GOT3 (cell line): ENCODE measurements around the gene ST8SIA3.

Source experiments
- DNase-seq: peaks from one replicate; lab custom pipeline; 2025; ENCODE audit warnings: mixed read lengths; lab: John Stamatoyannopoulos, UW

Gene ST8SIA3, protein sequence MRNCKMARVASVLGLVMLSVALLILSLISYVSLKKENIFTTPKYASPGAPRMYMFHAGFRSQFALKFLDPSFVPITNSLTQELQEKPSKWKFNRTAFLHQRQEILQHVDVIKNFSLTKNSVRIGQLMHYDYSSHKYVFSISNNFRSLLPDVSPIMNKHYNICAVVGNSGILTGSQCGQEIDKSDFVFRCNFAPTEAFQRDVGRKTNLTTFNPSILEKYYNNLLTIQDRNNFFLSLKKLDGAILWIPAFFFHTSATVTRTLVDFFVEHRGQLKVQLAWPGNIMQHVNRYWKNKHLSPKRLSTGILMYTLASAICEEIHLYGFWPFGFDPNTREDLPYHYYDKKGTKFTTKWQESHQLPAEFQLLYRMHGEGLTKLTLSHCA

DNA sequence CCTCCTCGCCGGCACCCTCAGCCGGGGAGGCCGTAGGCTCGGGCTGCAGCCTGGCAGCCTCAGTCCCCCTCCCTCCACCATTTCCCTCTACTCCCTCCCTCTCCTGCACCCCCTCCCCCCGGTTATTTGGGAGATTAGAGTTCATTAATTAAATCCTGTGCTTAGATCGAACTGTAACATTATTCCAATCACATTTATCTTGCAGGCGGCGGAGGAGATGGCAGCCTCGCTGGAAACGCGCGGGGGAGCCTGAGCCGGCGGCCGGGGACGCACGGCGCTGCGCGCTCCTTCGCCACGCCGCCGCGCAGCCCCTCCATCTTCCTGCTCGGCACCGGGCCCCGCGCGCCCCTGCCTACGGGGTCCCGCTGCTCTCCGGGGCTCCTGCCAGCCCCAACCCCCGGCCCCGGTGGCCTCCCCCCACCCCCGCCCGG is at the start of gene ST8SIA3:
Gene ST8SIA3, plus strand, starts transcription at position 287 of the 431 bp plus-strand sequence. CDS start 290 bp downstream, outside the sequence.
- no peak for DNase-seq

DNA sequence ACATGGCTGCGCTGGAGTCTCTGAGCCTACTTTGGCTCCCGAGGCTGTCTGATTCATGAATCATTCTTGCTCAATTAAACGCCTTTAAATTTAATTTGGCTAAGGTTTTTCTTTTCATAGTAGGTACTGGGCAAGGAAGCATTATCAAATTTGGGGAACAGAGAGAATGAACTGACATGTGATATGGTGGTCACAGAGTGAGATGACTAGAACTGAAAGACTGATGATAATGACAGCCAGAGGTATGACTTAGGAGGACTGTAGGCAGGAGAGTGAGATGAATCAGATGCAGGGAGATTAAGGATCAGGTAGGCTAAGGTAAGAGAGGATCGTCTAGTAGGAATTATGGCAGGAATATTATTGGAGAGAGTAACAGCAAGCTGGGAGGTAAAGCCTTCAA is 40.9 kb upstream of the ST8SIA3 start:
- DNase-seq = no peak

DNA sequence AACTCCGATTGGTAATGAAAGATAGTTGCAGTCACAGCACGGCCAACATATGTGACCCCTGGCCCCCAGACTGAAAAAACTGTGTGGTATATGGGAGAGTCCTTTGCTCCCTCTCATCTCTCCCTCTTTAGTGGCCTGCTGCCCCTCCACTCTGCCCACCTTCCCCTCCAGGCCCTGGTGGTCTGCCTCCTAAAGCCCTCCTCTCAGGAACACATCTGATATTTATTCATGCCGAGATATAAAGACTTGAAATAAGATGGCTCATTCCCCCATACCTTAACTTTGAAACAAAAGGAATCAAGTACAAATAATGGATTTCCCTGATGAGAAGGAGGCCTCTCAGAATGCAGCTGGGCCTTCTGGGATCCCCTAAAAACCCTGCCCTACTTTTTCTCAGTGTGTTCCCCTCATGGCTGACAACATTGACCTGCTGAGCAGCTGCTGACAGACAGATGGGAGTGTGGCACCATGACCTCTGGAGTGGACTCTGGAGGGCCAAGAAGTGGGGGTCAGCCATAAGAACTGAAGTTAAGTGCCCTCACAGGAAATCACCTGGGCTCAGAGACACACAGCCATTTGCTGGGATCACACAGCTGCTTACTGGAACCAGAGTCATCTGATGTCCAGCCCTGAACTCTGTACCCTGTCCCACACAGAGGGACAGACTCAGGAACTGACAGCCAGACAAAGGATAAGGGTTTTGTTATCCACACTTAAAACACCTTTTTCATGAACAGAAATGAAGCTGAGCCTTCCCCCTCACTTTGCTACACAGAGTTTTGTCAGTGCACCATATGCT is 39.8 kb upstream of the ST8SIA3 start:
- no peak for DNase-seq

DNA sequence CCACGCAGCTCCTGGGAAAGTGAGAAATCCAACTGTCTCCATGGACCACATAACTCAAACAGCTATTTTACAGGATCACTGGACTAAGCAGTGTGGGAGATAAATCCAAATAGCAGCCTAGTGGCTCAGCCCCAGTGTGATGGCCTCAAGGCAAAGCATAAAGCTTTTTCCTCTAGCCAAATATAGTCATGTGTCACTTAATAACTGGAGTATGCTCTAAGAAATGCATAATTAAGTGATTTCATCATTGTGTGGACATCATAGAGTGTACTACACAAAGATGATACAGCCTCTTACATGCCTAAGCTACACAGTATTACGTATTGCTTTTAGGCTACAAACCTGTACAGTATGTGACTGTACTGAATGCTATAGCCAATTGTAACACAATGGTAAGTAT is 31.8 kb upstream of the ST8SIA3 start:
- no peak for DNase-seq

DNA sequence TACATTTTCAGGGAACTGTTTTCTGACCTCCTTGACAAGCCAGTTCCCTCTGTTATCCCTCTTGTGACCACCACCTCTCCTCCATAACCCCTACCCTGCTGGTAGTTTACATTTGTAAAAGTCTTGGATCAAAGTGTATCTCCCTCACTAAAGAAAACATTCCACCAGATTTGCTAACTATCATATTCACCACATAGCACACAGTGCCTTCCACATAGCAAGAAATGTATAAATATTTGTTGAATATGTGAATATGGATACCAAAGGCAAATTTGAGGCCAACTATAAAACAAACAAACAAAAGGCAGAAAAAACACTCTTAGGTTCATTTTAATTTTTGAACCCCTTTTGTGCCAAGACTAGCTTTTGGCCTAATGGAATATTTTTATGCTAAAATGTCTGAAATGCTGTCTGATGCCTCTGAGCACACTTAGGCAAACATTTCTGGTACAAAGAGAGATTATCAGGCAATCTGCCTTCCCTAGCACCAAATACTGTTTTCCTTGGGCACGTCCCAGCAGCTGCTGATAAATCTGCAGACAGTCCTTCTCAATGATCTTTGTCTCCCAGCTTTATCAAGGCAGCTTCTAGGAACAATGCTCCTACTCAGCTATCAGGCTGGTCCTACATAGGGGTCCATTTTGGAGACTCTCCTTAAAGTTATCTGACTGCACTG is 26.7 kb upstream of the ST8SIA3 start:
- no peak for DNase-seq

DNA sequence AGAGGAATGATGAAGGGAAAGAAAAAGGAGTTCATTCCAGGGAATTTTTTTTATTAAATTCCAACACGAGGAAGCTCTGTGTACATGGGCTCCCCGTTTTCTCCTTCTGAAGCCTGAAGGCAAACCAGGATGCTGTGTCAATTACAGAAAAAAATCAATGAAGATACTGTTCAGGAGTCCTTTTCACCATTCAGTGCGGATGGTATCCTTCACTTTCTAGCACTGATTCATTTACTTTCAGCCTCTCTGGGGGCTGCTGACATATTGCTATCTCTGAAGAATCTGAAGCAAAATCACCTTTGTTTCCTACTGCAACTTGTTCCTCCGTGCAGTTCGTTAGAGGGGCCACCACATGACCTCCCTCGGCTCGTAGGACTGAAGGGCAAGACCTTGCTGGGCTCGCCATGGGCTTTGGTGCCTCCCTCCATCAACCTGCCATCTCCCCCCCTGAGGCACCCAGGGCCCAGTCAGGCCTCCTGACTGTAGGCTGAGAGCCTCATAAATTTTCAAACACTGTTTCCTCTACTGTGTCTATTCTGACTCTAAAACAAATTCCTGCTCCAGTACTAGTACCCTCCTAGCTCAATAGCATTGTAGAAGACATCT is 25.5 kb upstream of the ST8SIA3 start:
- no peak for DNase-seq

DNA sequence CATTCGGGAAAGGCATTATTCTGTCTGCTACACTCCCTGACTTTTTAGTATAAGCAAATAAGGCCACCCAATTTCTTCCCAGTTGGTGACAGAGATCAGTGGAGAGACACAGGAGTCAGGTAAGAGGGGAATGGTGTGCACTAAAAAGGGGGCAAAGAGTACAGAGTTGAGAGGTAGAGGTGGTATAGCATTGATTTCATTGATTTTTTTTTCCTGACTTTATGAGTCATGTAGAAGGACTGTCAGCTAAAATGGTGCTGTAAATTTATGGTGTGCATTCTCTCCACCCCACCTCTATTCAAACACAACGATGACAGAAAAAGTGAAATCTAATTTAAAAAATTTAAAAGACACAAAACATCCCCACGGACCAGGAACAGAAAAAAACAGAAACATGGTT is 23.7 kb upstream of the ST8SIA3 start:
- DNase-seq = no peak

DNA sequence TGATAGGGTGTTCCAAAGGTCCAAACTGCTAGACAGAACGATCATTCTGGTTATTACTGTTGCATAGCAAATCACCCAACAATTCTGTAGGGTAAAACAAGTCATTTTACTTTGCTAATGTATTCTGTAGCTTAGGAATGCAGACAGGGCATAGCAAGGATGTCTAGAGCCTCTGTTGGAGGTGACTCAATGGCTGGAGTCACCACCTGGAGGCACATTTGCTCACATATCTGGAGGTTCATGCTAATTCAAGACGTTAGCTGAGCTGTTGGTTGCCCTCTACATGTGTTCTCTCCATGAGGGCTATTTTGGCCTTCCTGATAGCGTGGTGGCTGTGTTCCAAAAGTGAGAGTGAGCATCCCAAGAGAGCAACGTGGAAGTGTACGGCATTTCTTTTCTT is 22.5 kb upstream of the ST8SIA3 start:
- DNase-seq = no peak

DNA sequence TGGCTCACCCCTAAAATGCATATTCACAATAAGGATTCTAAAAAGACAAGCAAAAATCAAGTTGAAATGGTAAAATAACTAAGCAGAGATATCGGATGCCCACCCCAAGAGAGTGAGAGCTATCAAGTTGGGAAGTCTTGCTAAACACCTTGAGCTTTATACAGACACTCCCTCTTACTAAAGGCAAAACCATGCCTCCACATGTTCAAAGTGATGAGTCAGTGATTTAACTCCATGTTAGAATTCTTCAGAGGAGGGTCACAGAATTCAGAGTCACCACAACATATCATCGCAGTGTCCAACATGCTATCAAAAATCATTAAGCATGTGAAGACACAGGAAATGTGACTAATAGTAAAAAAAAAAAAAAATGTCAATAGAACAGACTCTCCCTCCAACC is 20.6 kb upstream of the ST8SIA3 start:
- DNase-seq = no peak

DNA sequence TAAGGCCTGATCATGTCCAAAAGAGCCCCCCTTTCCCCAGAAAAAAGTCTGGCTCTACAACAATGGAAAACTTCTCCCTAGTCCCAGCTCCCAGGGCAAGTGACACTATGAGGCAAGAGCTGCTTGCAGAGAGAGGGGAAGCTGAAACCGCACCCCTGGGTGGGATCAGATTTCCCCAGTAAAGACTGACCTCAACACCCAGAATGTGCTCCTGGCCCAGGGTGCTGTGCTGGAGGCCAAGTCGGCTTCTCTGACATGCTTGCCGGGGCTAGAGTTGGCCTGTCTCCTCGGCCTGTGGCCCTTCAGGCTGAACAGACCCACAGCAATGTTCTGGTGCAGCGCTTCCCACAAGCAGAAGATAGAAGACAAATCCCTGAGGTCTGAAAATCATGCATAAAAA is 18.4 kb upstream of the ST8SIA3 start:
- no peak for DNase-seq

DNA sequence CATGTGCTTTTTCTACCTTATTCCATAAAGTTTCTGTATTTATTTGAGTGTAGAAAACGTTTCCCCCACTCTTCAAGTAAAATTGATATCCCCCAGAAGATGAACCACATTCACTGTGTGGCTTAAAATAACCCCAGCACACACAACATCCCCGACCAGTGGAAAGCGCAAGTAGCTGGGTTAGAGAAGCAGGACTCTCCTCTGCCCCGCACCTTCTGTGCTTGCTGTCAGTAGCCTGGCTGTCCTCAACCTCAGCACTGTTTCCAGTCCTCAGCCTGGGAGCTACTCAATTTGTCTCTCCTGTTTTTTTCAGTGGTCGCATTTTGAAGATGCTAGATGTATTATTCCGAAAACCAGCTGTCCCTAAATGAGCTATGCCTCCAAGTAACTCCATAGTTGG is 18.0 kb upstream of the ST8SIA3 start:
- no peak for DNase-seq

DNA sequence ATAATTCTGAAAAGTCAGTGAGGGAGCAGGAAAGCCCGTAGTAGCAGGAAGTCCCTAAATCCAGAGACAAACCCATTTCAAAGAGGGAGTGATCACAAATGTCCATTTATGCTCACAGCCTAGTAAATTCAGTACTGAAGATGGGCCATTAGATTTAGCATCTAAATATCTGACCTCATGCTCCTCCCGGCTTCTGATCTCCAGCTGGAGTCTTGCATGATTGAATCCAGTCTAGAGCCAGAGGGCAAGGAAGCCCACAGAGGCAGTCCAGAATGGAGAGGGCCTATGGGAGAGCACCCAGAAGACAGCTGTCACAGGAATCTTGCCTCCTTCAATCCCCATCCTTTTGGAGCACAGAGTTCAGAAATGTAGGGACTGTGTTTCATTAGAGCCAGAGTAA is 16.0 kb upstream of the ST8SIA3 start:
- DNase-seq = no peak

DNA sequence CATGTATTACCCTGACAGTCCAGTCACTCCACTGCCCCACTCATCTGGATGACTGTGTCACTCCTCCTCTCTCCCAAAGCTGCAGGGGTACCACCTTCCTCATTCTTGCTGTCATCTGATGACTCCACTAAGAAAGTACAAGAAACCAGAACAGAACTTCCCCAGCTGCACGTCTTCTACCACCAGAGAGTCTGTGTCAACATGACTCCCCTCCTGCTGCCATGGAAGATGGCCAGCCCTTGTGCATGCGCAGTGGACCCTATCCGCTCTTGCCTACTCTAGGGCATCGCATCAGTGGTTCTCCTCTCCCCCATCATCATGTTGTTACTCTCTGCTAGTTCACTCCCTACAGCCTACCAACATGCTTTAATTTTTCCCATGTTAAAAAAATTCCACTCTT is 14.5 kb upstream of the ST8SIA3 start:
- no peak for DNase-seq

DNA sequence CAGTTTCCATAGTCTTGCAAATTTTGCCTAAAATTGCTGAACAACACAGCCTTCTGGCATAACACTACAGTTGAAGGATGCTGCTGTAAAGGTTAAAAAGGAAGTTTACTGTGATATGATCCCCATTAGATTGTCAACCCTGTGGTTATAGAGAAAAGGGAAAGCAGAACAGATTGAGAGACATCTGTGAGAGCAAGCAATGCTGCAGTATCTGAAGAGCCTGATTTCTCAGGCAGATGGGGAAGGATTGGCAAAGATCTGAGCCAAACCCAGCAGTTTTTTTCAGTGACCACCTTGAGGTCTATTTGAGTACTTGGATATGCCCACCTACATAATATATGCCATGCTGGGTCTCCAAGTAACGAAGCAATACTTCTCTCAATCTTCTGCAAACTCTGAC is 8.5 kb upstream of the ST8SIA3 start:
- DNase-seq = no peak

DNA sequence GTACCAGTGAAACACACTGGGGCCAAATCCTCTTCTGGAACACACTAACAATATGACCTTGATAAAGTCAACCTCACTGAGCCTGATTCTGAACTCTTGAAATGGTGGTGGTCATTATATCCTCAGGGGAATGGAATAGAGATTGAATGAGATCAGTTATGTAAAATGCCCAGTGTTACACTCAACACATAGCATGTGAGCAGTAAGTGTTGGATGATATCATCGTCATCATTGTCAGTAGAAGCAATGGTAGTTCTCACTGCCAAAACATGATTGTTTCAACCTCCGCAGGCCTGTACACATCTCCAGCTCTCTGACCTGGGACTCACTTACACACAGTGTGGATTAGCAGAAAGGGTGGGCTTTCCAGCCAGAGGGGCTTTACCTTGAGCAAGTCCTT is 5.5 kb upstream of the ST8SIA3 start:
- no peak for DNase-seq

DNA sequence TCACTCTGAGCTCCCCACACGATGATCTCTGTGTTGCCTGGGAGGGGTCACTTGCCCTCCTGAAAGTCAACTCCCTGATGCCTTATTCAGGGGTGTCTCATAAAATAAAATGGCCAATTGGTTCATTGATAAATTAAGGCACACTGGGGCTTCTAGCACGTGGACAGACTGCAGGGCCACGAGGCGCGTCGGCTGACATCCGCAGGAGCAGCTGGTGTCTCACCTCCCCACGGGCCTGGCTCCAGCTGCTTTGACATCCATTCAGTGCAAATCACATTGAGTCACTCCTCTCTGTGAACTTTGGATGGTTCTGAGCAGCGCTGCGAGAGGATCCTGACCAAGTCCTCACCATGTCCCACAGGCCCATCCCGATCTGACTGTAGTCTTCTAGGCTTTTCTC is 4.6 kb upstream of the ST8SIA3 start:
- no peak for DNase-seq

DNA sequence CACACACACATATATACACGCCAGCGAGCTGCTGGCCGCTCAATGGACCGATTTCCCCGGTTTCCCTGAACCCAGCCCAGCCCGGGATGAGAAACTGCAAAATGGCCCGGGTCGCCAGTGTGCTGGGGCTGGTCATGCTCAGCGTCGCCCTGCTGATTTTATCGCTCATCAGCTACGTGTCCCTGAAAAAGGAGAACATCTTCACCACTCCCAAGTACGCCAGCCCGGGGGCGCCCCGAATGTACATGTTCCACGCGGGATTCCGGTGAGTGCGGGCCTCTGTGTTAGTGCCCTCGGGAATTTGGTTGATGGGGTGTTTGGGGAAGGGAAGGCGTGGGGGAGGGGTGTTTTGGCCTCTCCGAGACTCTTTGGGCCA is 392 bp downstream of the ST8SIA3 start:
- no peak for DNase-seq

DNA sequence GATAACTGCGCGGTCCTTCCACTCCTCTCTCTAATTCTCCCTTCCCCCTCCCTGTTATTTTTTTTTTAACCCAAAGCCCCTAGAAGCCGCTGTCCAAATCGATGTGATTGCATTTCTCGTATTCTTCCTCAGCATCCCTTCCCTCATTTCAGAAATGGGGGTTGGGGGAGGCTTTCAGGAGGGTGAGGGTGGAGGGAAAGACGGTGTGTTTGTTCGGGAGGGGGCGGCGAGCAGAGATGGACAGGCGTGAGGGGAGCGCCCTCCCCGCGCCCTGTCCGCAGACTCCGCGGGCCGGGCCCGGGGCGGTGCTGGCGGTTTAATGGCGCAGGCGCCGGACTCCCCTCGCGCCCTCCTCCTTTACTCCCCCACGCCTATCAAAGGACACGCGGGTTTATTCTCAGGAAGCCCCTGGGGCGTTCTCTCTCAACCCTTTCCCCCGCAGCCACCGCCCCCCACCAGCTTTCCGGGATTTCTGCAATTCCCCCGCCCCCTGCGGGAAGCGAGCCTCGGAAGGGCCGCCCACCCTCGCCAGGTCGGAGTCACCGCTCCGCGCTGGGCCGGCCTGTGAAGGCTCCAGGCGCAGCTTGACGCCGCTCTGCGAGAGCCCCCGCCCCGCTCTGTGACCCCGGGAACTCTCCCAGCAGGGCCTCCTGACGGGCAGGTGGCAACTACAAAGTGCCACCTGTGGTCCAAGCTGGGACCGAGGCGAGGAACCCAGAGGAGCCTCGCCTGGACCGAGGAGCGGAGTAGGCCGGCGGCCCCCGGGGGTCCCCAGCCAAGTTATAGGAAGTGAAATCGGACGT is 981 bp downstream of the ST8SIA3 start:
- no peak for DNase-seq

DNA sequence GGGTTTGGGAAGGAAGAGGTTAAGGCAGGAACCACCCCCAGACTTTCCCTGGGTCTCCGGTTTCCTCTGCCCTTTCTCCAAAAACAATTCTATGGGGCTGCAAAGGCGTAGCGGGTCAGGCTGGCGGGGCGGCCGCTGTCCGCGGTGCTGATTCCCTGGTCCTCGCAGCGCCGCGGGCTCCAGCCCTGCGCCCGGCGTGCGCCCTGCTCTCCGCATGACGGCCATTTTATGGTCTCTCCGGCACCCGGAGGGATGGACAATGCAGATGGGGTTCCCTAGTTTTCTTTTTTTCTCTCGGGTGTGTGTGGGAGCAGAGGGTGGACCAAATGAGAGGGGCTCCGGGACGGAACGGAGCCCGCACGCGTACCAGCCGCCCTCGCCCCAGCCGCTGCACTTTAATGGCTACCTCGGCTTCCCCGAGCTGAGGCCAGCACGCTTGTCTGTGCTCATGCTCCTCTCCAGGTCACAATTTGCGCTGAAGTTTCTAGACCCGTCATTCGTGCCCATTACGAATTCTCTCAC is 1.6 kb downstream of the ST8SIA3 start:
- DNase-seq = no peak

DNA sequence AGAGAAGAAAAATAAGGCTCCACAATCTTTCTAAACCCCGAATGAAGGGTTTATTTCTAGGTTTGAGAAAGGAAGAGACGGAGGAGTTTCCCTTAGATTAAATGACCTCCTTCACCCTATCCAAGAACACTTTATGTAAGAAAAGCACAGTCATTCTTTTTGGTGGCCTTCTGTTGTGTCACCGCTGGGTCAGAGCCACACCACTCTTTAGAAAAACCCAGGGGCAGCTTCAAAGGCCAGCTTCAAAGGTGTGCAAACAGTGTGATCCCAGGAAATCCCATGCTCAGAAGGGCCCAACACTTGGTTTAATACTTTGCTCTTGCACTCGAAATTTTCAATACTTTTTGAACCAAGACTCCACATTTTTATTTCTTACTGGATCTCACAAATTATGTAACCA is 7.1 kb downstream of the ST8SIA3 start:
- DNase-seq = no peak

DNA sequence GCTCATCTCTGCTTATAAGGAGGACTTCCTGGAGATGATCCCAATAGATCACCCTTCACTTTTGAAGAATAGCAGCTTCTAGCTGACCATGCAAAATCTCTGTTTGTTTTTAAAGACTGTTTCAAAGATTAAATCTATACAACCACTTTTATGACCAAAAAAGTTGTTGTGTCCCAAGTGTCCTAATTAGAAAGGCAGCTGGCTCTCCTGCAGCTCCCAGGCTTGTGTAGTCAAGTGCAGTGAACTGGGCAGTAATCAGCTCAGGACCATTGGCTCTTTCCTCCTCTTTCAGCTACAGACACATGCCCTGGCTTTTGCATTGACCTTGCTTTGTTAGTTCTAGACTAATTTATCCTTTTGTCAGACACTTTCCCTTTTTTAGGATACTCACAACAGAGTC is 10.4 kb downstream of the ST8SIA3 start:
- no peak for DNase-seq
